HG02885 (cell line): ENCODE measurements around the gene HUNK.

Source experiments
- ATAC-seq: cut with Tn5 transposase; IDR thresholded peaks from one replicate; pipeline ENCODE4 v1.9.1; 2021; ENCODE audit warnings: mild to moderate bottlenecking; ENCODE audit not compliant: unreplicated experiment, poor library complexity

HUNK gene

DNA sequence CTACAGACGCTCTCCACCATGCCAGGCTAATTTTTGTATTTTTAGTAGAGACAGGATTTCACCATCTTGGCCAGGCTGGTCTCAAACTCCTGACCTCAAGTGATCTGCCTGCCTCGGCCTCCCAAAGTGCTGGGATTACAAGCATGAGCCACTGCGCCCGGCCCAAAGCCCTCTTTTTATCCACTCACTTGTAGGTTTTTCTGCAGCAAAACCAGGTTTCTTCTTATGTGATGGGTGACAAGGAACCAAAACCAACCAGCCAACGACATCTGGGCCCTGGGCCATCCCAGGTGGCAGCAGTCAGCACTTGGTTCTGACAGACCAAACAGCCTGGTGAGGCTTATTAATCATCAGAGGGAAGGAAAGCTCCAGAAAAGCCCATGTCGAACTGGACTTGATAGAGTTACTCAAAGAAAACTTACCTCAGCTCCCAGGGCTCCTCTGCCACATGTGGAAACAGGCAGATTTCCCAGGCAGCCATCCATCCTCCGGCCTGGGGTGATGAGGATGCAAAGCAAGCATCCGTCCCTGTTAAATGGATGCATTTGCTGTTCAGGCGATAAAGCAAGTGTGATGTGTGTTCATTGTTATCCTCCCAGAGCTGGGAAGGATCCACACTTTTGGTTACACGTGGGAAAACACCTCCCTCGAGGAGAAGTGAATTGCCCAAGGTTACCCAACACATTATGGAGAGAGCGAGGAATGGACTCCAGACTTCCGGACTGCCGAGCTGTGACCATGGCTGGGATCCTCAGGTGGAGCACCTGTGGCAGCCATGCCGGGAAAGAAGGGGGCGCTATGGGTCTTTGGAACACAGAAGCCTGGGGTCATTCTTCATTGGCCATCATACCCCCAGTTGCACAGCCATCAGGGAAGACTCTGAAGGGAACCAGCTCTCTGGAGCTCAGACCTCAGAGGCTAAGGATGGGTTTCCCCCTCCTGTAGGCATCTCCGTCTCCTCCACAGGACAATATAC lies 118.8 kb downstream of the HUNK start:
- ATAC-seq = no peak

DNA sequence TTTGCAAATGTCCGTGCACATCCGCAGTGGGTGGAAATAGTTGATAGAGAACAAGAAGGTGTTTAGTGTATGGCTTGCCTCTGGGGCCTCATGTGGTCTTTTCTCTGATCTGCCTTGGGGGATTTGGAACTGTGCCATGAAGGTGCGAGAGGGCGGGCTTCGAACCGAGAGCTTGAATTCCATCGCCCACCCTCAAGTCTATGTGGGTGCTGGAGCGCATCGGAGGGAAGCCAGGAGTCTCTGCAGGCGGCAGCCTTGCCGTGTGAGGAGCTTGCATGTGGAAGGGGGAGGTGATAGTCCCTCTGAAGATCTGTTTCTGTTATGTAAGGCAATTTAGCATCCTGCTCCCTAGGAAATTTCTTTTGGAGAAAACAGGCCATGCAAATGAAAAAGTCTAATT lies 119.6 kb downstream of the HUNK start:
- no peak for ATAC-seq

DNA sequence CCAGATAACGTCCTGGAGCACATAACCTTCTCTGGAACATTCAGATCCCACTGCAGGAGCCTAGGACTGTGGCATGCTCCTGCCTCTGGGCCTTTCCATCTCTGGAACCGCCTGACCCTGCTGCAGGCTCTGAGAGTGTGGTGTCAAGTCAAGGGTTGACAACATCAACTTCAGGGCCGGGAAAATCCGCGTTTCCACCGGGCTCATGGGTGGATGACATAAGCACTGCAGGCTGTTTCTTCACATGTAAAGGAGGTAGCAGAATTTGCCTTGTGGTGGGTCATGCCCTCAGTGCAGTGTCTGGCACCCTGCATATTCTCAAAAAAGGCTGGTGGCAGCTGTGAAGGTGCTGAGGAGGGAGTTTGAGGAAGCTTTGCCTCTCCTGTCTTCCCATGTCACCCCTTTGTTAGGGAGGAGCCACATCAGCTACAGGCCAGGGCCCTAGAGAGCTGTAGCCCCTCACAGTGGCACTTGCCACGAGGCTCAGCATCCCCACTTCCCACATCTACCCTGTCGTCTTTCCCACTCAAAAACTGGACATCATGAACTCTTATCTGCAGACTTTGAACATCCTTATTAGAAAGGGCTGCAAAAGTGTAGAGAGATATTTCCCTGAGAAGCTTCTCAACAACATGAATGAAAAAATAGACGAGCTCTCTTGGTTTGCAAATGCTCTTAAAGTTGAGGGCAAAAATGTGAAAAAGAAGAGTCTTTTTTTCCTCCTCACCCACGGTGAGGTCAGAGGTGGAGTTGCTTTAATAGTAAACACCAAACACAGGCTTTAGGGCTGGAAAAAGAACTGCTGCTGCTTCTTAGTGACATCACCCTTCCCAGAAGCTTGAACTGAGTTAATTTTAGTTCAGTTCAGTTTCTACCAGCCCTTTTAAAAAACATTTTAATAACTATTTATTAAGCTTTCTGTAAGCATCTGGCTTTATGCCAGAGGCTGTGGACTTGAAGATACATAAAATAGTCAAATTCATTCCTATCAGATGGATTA lies 121.3 kb downstream of the HUNK start:
- no peak for ATAC-seq

DNA sequence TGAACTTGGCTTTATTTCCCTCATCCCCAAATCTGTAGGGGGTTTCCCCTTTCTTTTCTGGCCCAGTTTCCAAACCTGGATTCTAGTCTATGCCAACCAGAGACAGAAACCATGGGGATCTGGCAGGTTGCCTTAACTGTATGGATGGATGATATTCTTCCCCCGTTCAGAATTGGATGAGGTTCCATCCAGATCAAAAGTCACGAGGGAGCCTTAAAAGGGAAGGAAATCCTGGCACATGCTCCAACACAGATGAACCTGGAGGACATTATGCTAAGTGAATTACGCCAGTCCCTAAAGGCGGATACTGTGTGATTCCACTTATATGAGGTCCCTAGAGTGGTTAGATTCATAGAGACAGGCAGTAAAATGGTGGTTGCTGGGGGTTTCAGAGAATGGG lies 124.4 kb downstream of the HUNK start:
- ATAC-seq = no peak

DNA sequence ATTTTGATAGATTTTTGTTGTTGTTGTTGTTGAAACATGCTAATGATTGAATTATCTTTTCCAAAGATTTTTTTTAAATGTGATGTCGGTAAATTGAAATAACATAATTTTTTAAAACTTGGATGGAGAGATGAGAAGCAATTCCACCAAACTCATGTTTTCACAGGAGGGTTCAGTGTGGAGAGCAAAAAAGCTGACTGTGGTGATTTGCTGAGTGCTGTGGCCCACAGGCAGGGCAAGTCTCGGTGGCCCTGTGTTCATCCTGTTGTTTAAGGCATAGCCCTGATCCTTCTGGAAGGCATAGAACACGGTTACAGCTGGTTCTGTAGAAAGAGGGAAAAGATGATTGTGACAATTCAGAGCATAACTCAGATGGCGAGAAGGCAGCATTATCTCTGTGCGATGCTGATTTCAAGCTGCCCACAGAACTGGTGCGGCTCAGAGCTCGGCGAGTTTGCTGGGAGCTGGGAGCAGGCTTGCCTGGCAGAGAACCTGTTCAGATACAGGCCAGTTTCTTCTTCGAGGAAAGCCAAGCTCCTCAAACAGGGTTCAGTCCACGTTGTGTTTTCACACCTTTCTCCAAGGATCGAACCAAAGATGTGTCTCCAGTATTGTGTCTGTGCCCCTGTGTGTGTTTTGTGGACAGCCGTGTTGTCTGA lies 127.1 kb downstream of the HUNK start:
- no peak for ATAC-seq

DNA sequence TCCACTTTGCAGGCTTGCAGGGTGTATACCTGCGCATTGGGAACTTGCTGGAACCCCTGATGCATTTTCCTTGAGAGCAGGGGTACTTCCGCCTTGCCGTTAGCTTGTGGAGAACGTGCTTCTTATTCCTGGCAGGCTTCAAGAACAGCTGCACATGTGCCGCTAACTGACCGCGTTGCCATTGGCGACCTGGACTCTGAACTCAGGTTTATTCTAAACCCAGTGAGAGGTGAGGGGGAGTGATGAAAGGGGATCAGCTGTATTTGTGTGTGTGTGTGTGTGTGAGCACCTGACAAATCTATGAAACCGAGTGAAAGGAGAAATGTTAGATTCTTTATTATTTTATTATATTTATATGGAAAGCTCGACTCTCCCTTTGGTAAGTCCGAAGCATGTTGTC lies 128.6 kb downstream of the HUNK start:
- no peak for ATAC-seq

DNA sequence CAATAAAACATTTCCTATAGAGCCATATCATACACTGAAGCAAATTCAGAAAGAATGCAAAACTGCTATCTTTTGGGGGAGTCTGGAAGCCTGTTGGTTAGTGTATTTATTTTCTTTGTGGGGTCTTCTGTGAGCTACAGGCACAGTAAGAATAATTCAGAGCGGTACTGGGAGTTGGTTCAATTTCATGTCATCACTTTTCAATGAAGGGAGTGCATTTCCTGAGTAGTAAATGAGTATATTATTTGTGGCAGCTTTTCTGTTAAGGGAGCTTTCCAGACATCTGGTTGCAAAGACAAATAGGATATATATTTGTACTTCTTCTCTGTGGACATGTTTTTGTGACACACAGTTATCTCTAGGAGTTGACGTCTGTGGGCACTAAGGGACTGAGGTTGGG lies 130.6 kb downstream of the HUNK start:
- ATAC-seq = no peak

DNA sequence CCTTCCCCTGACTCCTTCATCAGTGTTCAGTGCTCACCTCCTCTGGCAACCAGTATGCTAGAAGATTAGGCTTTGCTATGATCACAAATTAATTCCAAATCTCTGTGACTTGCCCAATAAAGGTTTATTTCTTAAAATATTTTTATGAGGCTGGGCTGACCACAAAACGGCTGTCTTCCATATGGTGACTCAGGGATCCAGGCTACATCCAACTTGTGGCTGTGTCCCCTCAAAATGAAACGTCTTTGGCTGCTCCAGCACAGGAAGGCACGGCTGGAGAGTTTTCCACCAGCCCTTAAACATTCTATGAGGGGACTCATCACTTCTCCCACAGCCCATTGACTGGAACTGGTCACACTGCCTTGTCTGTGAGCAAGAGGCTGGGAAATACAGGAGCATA lies 131.5 kb downstream of the HUNK start:
- no peak for ATAC-seq

DNA sequence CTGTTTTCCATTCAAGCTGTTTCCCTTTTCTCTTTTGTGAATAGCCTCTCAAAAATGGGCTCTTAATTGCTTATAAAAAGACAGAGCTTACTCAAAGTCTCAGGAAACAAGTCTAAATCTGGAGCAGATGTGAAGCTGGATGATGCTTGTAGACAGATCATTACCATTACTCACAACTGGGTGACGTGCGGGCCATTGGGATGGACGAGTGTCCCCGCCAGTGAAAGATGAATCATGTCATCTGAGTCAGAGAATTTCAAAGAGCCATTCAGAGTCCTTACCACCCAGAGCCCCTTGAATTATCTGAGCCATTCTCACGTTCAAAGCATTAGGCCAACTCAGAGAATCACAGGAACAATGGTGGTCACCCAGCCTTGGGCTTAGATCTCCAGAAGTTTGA lies 134.6 kb downstream of the HUNK start:
- no peak for ATAC-seq

DNA sequence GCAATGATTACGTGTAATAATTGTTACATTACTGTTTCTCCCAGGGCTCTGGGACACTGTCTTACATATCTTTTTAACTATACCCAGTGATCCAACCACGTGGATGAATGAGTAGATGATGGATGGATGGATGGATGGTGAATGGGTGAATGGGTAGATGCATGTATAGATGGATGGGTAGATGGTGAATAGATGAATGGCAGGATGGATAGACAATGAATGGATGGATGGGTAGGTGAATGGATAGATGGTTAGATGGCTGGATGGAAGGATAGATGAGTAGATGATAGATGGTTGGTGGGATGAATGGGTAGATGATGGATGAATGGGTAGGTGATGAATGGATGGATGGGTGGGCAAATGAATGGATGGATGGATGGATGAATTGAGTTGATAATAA lies 135.9 kb downstream of the HUNK start:
- no peak for ATAC-seq

DNA sequence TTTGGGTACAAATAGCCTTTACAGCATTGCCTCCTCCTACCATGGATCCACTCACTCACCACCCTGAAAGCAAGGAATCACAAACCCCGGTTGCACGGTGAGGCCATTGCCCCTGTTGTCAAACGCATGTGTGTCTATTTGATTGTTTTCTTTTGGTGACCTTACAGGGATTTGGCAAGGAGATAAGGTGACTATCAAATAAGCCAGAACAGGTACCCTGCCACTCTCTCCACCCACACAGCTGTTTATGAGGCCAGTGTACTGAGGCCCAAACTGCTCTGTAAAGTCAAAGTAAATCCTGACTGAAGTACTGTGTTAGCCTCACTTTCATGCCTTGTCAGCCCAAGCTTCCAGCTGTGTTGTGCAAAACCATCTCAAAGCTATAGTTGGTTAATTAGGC lies 136.4 kb downstream of the HUNK start:
- no peak for ATAC-seq

DNA sequence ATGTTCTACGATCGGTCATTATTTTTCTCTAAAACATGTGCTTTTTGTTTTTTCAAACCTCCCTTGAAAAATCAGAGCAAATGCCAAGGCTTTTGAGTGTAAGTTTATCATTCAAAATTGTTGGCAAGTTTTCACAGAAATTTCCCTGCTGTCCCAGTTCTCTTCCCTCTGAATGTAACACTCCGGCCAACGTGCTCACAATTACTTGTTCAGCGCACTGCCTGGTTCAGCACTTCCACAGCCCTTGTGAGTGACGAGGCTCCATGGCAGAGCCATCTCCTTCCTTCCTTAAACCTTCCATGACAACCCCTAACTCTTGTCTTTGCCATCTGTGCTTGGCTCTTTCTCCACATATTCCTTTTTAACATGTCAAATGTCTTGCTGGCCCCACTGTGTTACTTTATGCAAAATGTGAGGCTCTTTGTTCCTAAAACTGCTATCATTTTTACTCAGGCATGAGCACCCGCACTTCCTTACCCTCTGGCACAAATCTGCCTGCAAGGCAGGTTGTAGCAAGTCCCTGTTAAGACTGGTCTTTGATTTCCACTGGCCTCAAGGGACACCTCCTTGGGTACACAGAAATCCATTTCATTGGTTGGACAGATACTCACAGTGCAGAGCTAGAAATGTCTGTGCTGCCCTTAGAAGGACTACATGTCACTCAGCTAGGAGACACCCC lies 142.8 kb downstream of the HUNK start:
- peak; percentile 77 for ATAC-seq

DNA sequence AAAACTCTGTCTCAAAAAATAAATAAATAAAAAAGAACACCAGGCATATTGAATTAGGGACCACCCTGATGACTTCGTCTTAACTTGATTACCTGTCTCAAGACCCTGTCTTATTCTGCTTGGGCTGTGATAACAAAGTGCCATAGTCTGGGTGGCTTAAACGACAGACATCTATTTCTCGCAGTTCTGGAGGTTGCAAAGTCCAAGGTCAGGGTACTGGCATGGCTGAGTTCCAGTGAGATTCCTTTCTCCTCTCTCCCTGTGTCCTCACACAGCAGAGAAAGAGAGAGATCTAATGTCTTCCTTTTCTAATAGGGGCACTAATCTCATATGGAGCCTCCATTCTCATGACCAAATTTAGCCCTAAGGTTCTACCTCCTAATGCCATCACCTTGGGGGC lies 145.6 kb downstream of the HUNK start:
- no peak for ATAC-seq

DNA sequence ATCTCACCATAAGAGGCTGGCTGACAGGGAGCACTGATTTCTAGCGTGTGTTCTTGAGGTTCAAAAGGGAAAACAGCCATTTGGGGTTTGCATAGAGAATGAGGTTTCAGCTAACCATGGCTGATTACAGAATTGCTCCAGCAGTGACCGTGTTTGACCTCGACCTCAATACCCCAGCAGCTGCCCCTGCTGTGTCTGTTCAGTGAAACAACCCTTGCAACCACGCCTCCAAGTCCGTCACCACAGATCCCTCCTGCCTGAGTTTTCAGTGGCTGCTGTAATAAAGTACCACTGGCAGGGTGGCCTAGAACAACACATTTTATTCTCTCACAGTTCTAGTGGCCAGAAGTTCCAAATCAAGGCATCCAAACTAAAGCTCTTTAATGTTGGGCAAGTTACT lies 147.7 kb downstream of the HUNK start:
- no peak for ATAC-seq

DNA sequence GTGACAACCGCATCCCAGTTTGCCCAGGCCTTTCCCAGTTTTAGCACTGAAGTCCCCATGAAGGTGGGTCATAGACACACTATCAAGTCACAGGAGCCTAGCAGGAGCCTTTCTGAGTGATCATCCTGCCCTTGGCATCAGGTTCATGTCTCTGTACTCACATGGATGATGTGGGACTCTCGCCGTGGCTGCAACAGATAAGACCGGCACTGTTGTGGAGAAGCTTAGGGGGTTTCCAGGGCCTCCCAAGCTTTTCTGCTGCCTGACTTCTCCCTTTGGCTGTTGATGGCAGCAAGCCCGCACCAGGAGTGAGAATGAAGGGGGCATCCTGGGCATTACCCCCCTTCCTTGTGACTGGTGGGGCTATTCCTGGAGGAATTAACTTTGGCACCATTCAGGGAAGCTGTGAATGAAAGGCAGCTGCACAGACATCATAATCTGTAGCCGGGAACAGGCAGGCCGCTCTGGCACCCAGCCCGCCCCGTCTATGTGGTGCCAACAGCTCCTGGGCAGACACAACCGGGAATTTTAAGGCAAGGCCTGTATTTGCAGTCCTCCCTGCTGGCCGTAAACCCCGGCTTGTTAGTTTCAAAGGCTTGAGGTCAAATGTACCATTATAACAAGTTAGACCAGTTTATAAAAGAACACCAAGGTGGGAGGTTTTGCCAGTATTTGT lies 148.6 kb downstream of the HUNK start:
- no peak for ATAC-seq

DNA sequence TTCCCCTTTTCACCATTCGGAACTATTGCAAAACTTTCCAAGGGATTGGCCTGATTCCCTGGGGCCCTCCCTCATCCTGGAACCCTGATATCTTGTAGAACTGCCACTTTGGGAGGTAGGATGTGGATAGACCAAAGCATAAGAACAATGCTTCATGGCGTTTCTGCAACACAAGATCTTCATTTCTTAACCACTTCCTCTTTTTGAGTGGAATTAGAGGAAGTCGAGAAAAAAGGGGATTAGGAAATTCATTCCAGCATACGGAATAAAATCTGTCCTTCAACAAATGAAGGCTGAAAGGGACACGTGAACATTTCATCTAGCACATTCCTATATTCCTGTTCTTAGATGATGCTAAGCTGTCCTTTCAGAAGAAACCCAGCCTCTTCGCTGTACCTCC lies 149.3 kb downstream of the HUNK start:
- ATAC-seq = no peak

DNA sequence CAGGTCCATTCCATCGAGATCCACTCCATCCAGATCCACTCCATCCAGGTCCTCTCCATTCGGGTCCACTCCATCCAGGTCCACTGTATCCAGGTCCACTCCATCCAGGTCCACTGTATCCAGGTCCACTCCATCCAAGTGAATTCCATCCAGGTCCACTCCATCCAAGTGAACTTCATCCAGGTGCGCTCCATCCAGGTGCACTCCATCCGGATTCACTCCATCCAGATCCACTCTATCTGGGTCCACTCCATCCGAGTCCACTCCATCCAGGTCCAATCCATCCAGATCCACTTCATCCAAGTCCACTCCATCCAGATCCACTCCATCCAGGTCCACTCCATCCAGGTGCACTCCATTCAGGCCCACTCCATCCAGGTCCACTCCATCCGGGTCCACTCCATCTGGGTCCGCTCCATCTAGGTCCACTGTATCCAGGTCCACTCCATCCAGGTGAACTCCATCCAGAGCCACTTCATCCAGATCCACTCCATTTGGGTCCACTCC lies 157.4 kb downstream of the HUNK start:
- no peak for ATAC-seq

DNA sequence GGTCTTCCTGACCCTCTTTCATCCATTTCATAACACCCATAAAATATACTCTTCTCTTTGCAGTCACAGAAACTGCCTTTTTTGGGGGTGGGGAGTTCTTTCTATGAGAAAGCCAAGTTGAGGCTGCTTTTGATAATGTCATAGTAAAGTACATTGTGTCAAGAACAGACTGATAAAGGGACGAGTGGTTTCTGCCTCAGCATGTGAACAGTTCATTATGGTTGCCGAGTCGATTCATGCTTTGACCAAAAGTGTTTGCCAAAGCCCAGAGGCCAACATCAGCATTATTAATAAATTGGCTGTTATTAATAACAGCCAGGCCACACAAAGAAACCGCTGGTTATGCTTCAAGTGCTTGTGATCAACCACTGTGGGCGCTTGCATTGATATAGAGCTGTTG lies 162.0 kb downstream of the HUNK start:
- no peak for ATAC-seq

DNA sequence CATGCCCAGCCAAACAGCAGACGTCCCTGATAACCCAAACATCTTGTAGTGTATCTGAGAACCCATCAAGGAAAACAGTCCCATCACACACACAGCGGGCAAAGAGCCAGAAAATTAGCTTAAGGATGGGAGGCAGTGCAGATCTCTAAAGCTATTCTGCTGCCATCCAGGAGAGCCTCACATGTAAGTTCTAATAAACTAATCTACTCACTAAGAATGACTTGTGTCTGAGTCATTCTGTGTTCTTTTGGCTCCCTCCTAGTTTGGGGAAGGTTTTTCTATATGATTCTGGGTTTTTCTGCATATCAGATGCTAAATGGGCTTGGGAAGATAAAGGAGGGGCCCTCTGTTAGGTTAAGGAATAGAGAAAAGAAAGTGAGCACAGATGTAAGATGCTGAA lies 162.8 kb downstream of the HUNK start:
- ATAC-seq = no peak
